Activated CD4-positive, CD25-positive, alpha-beta regulatory T cell treated with anti-CD3 and anti-CD28 coated beads, Interleukin-2, amount 50 U/mL, for 24 hours (primary cell): ENCODE data around the gene STUM.

ENCODE experiments used
- ATAC-seq, 2 donors: fragments of 150-1000 bp; cut with Tn5 transposase; one replicate each; pipeline ENCODE4 v1.10.0; 2021; ENCODE audit warnings: mild to moderate bottlenecking in 1 of 2, moderate library complexity in 1 of 2

Gene STUM

GRCh38 chr1:226563666-226564065 is 15.1 kb downstream of the STUM start:
- no peak for ATAC-seq

GRCh38 chr1:226565476-226565875 is 16.9 kb downstream of the STUM start:
- ATAC-seq, result no peak

- ATAC-seq, result no peak
Measured at GRCh38 chr1:226566234-226566633, 17.7 kb downstream of the STUM start.

GRCh38 chr1:226566760-226567159 is 18.2 kb downstream of the STUM start:
- ATAC-seq, result no peak

GRCh38 chr1:226568077-226568831 is 19.7 kb downstream of the STUM start:
- no peak for ATAC-seq

GRCh38 chr1:226568975-226569741 is 20.6 kb downstream of the STUM start:
- no peak for ATAC-seq

- ATAC-seq, result peak in 1 of 2 donors; percentile 60
Measured at GRCh38 chr1:226569879-226570547, 21.4 kb downstream of the STUM start.

- ATAC-seq, result no peak
Measured at GRCh38 chr1:226571893-226572292, 23.3 kb downstream of the STUM start.

- no peak for ATAC-seq
Measured at GRCh38 chr1:226572325-226572726, 23.8 kb downstream of the STUM start.

- no peak for ATAC-seq
Measured at GRCh38 chr1:226574044-226574443, 25.5 kb downstream of the STUM start.

- no peak for ATAC-seq
Measured at GRCh38 chr1:226574591-226575435, 26.2 kb downstream of the STUM start.

- no peak for ATAC-seq
Measured at GRCh38 chr1:226575436-226575720, 26.8 kb downstream of the STUM start.

GRCh38 chr1:226575739-226576378 is 27.3 kb downstream of the STUM start:
- ATAC-seq, result no peak

- ATAC-seq, result no peak
Measured at GRCh38 chr1:226576601-226577000, 28.0 kb downstream of the STUM start.

- no peak for ATAC-seq
Measured at GRCh38 chr1:226577401-226578180, 29.0 kb downstream of the STUM start.

- ATAC-seq, result no peak
Measured at GRCh38 chr1:226578946-226579578, 30.5 kb downstream of the STUM start.

- no peak for ATAC-seq
Measured at GRCh38 chr1:226579781-226580323, 31.3 kb downstream of the STUM start.

- no peak for ATAC-seq
Measured at GRCh38 chr1:226580625-226581270, 32.2 kb downstream of the STUM start.

- no peak for ATAC-seq
Measured at GRCh38 chr1:226581650-226582330, 33.2 kb downstream of the STUM start.

- no peak for ATAC-seq
Measured at GRCh38 chr1:226582966-226583365, 34.4 kb downstream of the STUM start.
